ENCODE measurements around the gene DUOXA2.

- no peak for TF ChIP-seq CTCF (conservative IDR thresholded peaks at IDR 0.05; ENCODE audit: low read depth, low read length)
- no peak for TF ChIP-seq RAD21 (IDR thresholded peaks at IDR 0.05; ENCODE audit: low read length)
- no peak for TF ChIP-seq CEBPB (IDR thresholded peaks at IDR 0.05; ENCODE audit: low read depth, low read length)
Measured at GRCh38 chr15:45097466-45097865, 16.7 kb upstream of the DUOXA2 start.
